Astrocyte of the spinal cord (primary cell): Measurements from ENCODE around the gene MEIS2.

ENCODE experiments used
- DNase-seq: peaks from one replicate; pipeline ENCODE4 v3.0.0; 2011; ENCODE audit warnings: low read depth, low spot score
- H3K4me3 ChIP-seq: 2 replicates; pipeline ENCODE4 v1.5.1; 2011; ENCODE audit warnings: low read depth, mild to moderate bottlenecking, low read length, moderate library complexity
- CTCF ChIP-seq: IDR thresholded peaks from 2 replicates; pipeline ENCODE4 v1.5.1; 2012; ENCODE audit warnings: low read depth, mild to moderate bottlenecking, low read length, inconsistent platforms
- in situ Hi-C: cut with HindIII; loops from 2 replicates; pipeline ENCODE4 v1.10.0; 2017; ENCODE audit warnings: low sequenced_read_pairs

The MEIS2 gene

DNA sequence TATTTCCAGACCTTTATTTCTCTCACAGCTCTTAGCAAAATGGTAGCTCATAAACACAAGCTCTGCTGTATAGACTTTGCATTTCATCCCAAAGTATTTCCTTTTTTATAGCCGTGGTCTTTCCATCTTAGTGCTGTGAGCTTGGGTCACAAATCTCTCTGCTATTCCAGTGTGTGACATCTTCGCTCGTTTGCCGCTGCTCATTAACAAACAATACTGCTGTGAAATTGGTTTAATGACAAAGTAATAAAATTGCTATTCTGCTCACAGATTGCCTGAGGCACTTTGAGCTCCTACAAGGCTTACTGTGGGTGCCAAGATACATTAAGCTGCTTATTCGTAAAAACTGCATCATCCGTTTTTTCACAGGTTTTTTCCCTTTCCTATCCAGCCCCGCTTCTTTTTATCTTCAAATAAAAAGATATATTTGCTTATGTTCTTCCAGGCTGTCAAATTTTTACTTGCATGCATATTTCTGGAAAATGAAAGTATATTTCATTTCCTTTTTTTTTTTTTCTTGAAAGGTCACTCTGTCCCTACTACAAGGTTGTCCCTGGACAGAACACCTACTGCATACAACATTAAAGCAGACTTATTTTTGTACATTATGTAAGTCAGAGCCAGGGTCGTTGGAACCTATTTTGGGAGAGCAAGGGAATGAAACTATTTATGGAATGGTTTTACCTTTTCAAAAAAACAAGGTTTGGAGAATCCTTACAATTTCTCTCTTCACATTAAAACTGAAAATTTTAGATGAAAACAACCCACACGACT is 174.5 kb downstream of the MEIS2 start:
- in situ Hi-C loops = no loop called here
- H3K4me3 ChIP-seq = no peak overlapping the region
- DNase-seq = no peak
- no peak for TF ChIP-seq CTCF

GRCh38 chr15:36925049-36925448 is 175.3 kb downstream of the MEIS2 start:
- no peak for TF ChIP-seq CTCF
- no peak overlapping the region for H3K4me3 ChIP-seq
- DNase-seq = no peak
- in situ Hi-C loops = no loop called here

DNA sequence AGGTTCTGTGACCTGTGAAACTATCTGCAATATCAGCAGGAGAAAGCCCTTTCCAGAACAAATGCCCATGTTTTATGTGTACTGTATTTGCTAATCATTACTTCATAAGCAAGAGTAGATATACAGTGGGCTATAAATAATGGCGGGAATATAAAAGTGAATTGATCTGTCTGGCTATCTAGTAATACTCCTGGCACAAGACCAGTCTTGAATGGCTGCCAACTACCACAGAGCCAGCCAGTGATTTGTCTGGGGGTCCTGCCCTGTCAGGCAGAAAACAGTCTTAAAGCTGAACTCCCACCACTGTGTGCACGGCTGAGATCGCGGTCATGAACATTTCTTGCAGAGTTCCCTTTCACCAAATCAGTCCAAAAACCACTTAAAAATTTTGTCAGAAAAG is 176.3 kb downstream of the MEIS2 start:
- no peak overlapping the region for H3K4me3 ChIP-seq
- in situ Hi-C loops = no loop called here
- DNase-seq = no peak
- no peak for TF ChIP-seq CTCF

- no peak overlapping the region for H3K4me3 ChIP-seq
- DNase-seq = no peak
- in situ Hi-C loops = no loop called here
- TF ChIP-seq CTCF = no peak
Measured at GRCh38 chr15:36921484-36922091, 178.8 kb downstream of the MEIS2 start.

DNA sequence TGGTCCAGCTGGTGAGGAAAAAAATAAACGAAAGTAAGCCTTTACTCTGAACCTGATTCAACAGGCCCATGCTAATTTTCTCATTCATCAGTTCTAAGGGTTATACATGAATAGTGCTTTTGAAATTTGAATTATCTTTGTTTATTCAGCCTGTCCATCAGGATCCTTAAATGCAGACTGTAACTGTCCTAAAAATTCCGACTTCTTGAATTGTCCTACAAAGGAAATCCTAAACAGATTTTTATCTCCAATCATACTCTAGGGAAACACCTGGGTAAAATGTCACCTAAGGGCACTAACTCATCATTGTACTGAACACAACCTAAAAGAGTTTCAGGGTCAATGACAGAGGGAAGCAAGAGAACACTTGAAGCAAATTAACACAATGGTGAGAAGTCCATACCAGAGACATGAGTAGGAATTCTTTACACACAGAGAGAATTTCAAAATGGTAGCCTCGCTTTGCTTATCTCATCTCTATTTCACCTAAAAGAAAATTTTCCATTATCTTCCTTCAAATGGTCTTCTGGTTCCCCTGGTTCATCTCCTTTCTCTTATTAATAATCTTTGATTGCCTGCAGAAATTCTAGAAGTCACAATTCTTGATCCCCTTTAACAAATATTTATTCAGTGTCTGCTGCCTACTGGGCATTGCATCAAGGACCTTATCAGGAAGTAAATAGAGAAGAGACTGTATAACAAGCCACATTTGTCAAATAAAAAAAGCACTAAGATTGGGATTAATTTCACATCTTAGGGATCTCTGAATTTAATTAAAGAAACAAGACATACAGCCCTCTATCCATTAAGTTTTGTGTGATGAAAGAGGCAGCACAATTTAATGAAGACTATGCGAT is 182.7 kb downstream of the MEIS2 start:
- in situ Hi-C loops = no loop called here
- DNase-seq = no peak
- no peak overlapping the region for H3K4me3 ChIP-seq
- TF ChIP-seq CTCF = no peak

GRCh38 chr15:36914960-36915808 is 185.2 kb downstream of the MEIS2 start:
- in situ Hi-C loops = no loop called here
- H3K4me3 ChIP-seq = no peak overlapping the region
- DNase-seq = no peak
- TF ChIP-seq CTCF = no peak
